Sigmoid colon (tissue), 4 donors: Measurements from ENCODE around the gene PTGER2.

ENCODE experiments used
- CTCF ChIP-seq, 4 experiments: fragments of 450-650 bp in 3 of 4; fragments of 200-600 bp in 1 of 4; IDR thresholded peaks; one replicate each; pipeline ENCODE4 v1.5.1; 2016 to 2019; ENCODE audit warnings: antibody characterized with exemption in 4 of 4, mild to moderate bottlenecking in 3 of 4, moderate library complexity in 2 of 4
- EP300 ChIP-seq, 4 donors: sonication (generic); formaldehyde crosslinking; IDR thresholded peaks; one replicate each; pipeline ENCODE4 v1.6.1; 2017; ENCODE audit warnings: antibody characterized with exemption in 4 of 4
- POLR2A ChIP-seq, 2 donors: fragments of 450-650 bp; IDR thresholded peaks; one replicate each; pipeline ENCODE4 v1.6.1; 2016; ENCODE audit warnings: antibody characterized with exemption in 2 of 2, mild to moderate bottlenecking in 2 of 2, moderate library complexity in 2 of 2
- POLR2AphosphoS5 ChIP-seq, 4 donors: sonication (generic); formaldehyde crosslinking; IDR thresholded peaks; one replicate each; pipeline ENCODE4 v1.6.1; 2017; ENCODE audit warnings: antibody characterized with exemption in 4 of 4

- TF ChIP-seq CTCF (IDR thresholded peaks at IDR 0.05) (no peak), POLR2A (IDR thresholded peaks at IDR 0.05) (no peak), POLR2AphosphoS5 (IDR thresholded peaks at IDR 0.05) (no peak), EP300 (IDR thresholded peaks at IDR 0.05) (no peak)
Observed at GRCh38 chr14:52314595-52315354, 663 bp downstream of the PTGER2 start.
